Activated CD4-positive, alpha-beta T cell treated with anti-CD3 and anti-CD28 coated beads, Interleukin-2, amount 10 ng/mL, durations not matched to agents 24 days and 14 days (primary cell): ENCODE data around the gene KLF6. TPM values are rescaled to one million over a fixed set of nuclear protein-coding genes. Genes with fewer than 3 reads are reported as not detected.
A peak's percentile ranks its signal among the peaks of the same experiment; 100 is the strongest.

Experiments
- DNase-seq: peaks from one replicate; pipeline ENCODE4 v3.0.0; 2022
- H3K27ac Mint-ChIP-seq: one replicate; pipeline ENCODE4 v1.8.0; 2022; ENCODE audit warnings: mild to moderate bottlenecking, mixed read lengths
- H3K27me3 Mint-ChIP-seq: one replicate; pipeline ENCODE4 v1.8.0; 2022; ENCODE audit warnings: mixed read lengths
- H3K36me3 Mint-ChIP-seq: one replicate; pipeline ENCODE4 v1.8.0; 2022; ENCODE audit warnings: low read depth, mild to moderate bottlenecking, mixed read lengths
- H3K4me1 Mint-ChIP-seq: one replicate; pipeline ENCODE4 v1.8.0; 2021; ENCODE audit warnings: mixed read lengths
- H3K4me3 Mint-ChIP-seq: one replicate; pipeline ENCODE4 v1.8.0; 2022; ENCODE audit warnings: mild to moderate bottlenecking, moderate library complexity, mixed read lengths
- H3K9me3 Mint-ChIP-seq: one replicate; pipeline ENCODE4 v1.8.0; 2021; ENCODE audit warnings: mixed read lengths
- intact Hi-C: fragments of 100-400 bp; cut with micrococcal nuclease; formaldehyde crosslinking; loops from one replicate; pipeline ENCODE4 v1.15.1; 2023
- total RNA-seq: library from RNA; stranded (reverse); gene quantifications from 2 replicates; pipeline ENCODE4 v1.2.3, GENCODE V29; 2022

The KLF6 gene
- total RNA-seq, 1 donor from 2014 or later: 116 TPM

DNA sequence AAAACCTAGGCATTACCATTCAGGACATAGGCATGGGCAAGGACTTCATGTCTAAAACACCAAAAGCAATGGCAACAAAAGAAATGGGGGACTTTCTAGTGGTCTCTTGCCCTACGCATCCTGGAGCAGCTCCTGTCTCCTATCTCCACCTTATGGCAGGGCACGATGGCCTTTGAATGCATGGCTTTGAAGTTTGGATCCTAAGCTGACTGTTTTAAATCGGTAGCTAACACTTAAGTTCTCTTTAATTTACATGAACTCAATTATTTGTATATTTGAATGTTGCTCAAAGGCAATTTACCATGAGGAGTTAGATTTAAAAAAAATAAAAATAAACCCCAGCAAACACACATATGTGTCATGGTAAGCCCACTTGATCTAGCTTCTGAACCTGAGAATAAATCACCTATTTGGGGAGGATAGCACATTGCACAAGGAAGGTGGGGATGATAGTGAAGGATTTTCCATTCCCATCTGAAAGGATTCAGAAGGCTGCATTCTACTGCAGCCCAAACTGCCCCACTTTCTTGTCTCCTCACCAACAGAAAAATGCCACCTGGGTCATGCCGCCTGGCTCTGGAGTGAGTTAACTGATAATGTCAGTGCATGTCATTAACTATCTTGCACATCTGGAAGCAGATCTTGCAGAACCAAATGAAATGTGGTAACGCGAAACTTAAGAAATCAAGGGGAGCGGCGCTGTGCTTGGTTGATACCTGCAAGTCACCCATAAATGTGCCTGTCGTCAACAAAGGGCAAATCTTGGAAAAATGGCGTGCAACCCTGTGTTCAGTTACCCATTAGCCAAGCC is 12.4 kb downstream of the KLF6 start:
- no peak overlapping the region for H3K4me3 Mint-ChIP-seq
- H3K27ac Mint-ChIP-seq: no peak overlapping the region
- no peak for DNase-seq
- intact Hi-C loops: no loop called here
- no peaks in the 10 kb centered on the region for H3K27me3 Mint-ChIP-seq
- H3K9me3 Mint-ChIP-seq: no peaks in the 10 kb centered on the region
- peaks cover 40% of the 10 kb centered on the region for H3K36me3 Mint-ChIP-seq
- peaks cover 39% of the 10 kb centered on the region for H3K4me1 Mint-ChIP-seq

DNA sequence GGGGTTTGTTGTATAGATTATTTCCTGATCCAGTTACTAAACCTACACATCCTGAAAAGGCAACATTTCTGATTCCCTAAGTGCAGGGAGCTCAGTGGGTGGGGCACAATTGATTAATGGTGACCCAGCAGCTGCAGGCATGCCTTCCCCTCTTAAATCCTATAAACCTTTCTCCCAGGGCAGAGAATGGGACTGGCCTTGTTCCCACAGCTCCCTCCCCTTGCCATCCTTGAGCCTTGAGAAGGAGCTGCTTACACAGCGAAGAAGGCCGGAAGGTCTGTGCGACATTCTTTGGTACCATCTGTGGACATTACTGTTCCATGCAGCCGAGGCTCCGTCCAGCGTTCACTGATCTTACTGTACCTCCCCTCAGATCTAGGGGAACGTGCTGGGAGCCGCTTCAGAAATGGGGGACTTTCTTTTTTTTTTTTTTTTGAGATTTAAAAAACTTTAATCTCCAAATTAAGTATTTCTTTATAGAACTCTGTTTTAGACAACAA is 14.3 kb downstream of the KLF6 start:
- intact Hi-C loops: no loop called here
- no peaks in the 10 kb centered on the region for H3K9me3 Mint-ChIP-seq
- H3K4me1 Mint-ChIP-seq: peaks cover 40% of the 10 kb centered on the region
- H3K4me3 Mint-ChIP-seq: no peak overlapping the region
- H3K27ac Mint-ChIP-seq: no peak overlapping the region
- peaks cover 24% of the 10 kb centered on the region for H3K36me3 Mint-ChIP-seq
- H3K27me3 Mint-ChIP-seq: no peaks in the 10 kb centered on the region
- DNase-seq: no peak

DNA sequence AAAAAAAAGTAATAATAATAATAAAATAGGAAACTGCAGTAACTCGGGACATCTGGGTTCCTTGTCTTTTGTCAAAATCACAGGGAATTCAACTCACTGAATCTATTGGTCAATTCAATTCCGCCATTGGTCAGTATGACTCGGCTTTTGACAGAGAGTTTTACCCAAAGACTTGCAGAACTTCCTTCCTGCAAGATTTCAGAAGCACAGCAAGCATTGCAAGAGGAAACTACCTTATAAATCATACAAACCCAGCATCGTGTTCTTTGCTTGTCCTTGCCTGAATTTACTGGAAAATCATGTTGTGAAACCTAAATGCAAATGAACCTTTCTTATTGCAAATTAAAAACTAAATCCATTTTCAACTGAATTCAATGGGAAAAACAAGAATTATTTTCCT is 15.5 kb downstream of the KLF6 start:
- Mint-ChIP-seq H3K27ac (no peak overlapping the region), H3K4me1 (peaks cover 45% of the 10 kb centered on the region), H3K4me3 (no peak overlapping the region), H3K9me3 (no peaks in the 10 kb centered on the region), H3K36me3 (peaks cover 17% of the 10 kb centered on the region), H3K27me3 (no peaks in the 10 kb centered on the region)
- no peak for DNase-seq
- intact Hi-C loops: no loop called here

DNA sequence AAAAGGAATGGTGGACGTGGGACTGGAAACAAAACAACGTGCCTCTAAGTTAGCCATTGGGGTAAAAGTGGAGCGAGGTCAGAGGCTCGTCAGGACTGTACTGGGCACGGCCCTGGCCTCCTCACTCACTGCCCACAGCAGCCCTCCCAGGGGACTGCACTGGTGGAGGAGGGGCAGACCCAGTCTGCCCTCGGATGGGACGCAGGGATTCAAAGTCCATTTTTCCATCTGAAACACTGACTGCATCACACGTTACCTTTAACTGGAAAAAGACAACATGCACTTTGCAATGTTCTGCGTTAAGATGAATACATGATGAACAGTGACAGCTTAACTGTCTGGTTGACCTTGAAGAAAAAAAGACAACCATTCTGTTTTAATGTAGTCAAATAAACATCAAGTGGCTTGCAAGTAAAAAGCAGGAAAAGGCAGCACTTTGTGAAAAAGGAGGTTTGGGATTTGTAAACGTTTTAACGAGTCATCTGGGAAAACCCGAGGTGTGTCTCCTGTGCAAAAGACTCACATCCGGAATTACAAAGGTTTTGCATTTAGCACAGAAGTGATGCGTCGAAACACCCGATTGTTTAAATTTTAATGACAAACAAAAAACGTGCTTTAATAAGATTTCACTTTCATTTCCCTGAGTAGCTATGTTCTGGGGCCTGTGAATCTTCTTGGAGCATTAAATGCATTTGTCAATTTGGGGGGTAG is 18.8 kb downstream of the KLF6 start:
- H3K27ac Mint-ChIP-seq: peak overlapping the region; percentile 84
- intact Hi-C loops: no loop called here
- peaks cover 70% of the 10 kb centered on the region for H3K4me1 Mint-ChIP-seq
- peaks cover 2% of the 10 kb centered on the region for H3K36me3 Mint-ChIP-seq
- no peak overlapping the region for H3K4me3 Mint-ChIP-seq
- no peaks in the 10 kb centered on the region for H3K27me3 Mint-ChIP-seq
- no peaks in the 10 kb centered on the region for H3K9me3 Mint-ChIP-seq
- no peak for DNase-seq

DNA sequence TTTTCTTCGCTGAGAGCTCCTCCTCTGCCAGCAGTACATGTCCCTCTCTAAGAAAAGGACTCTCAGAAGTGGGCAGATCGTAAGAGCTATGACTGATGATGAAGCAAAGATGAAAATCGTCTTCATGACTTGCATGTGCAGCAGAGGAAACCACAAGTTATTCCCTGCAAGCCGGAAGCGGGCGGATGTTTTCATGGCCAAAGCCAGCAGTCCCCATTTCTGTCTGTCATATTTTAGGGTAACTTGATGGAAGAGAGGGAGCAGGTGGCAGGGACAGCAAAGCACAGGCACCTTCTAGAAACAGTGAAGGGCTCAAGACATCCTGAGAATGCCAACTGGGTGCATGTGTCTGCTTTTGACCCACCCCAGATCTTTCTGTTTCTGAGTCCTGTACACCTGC is 19.9 kb downstream of the KLF6 start:
- peaks cover 4% of the 10 kb centered on the region for H3K9me3 Mint-ChIP-seq
- intact Hi-C loops: no loop called here

DNA sequence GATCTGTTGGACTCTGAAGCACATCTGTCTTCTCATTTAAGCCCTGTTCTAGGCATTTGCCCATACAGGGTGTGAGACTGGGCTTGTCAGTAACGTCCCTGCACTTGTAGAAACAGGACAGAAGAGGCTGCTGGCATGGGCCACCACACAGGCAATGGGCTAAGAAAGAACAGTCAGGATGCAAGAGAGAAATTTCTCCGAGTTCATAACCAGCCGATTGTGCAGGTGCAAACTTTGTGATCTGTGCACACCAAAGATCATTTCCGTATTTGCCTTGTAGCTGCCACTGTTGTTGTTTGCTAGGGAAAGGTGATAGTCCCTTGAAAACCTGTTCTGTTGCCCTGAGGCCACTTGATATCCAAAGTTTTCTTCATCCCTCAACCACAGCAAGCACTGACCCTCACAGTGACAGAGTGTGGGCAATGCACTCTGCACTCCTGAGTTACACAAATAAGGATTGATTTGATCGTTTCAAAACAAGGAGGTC is 20.3 kb downstream of the KLF6 start:
- intact Hi-C loops: no loop called here
- no peak for DNase-seq
- H3K4me1 Mint-ChIP-seq: peaks cover 79% of the 10 kb centered on the region
- H3K27ac Mint-ChIP-seq: peak overlapping the region; percentile 84
- H3K36me3 Mint-ChIP-seq: peaks cover 4% of the 10 kb centered on the region
- H3K27me3 Mint-ChIP-seq: no peaks in the 10 kb centered on the region
- H3K9me3 Mint-ChIP-seq: peaks cover 4% of the 10 kb centered on the region
- peak overlapping the region; percentile 70 for H3K4me3 Mint-ChIP-seq

More for the DNA sequence above, 19.9 kb downstream of the KLF6 start:
- Mint-ChIP-seq H3K4me1 (peaks cover 79% of the 10 kb centered on the region), H3K27ac (peak overlapping the region; percentile 84), H3K27me3 (no peaks in the 10 kb centered on the region), H3K36me3 (peaks cover 4% of the 10 kb centered on the region), H3K4me3 (peak overlapping the region; percentile 70)
- peak; percentile 89 for DNase-seq

DNA sequence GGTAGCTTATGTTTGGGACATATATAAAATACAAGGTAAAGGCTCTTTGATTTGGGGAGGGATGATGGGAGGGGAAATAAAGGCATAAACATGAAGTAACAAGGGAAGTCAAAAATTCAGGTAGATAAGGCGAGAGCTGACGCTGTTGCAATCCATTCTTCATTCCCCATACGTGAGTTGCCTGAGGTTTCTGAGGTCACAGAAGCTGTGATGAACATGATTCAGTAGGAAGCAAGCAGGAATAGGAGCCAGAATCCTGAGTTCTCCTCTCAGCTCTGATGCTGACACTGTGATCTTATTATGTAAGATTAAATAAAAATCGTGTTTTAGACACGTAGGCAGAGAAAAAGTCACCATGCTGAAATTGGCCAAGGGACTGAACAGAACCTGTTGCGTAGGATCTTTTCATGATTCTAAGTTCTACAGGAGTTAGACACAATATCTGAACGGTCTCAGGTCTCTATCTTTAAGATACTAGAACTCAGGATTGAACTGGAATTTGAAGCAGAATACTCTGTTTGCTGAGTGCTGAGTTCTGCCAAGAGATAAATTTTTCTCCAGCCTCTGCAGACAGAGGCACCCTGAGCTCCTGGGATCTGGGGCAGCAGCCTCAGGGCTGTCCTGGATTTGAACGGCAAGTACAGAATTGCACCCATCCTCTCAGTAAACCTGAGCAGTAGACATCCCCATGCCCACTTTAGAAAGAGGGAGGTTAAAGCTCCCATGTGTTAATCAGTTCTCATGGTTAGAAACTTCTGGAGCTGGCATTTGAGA is 21.0 kb downstream of the KLF6 start:
- no peak for DNase-seq
- Mint-ChIP-seq H3K27me3 (no peaks in the 10 kb centered on the region), H3K4me3 (peak overlapping the region; percentile 70), H3K4me1 (peaks cover 82% of the 10 kb centered on the region), H3K36me3 (peaks cover 8% of the 10 kb centered on the region), H3K9me3 (peaks cover 4% of the 10 kb centered on the region), H3K27ac (peak overlapping the region; percentile 84)
- intact Hi-C loops: no loop called here

DNA sequence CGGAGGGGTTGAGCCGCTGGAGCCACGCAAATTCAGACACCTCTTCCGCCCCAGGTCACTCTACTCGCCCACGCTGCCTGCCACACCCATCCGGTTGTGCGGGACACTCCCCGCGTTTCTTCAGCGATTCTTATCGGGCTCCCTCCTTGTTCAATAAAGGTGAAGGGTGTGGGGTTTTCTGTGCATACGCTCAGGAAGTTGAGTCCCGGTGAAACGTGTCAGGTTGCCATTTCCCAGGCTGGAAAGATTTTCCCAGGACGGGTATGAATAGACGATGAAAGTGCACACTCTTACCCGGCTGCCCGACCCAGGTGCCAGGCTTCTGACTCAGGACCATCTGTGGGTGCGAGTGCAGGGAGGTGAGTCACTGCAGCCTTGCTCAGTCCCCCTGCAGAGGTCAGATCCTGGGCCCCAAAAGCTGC is 22.0 kb downstream of the KLF6 start:
- Mint-ChIP-seq H3K9me3 (peaks cover 4% of the 10 kb centered on the region), H3K4me3 (no peak overlapping the region), H3K27me3 (no peaks in the 10 kb centered on the region), H3K27ac (no peak overlapping the region), H3K36me3 (peaks cover 8% of the 10 kb centered on the region), H3K4me1 (peaks cover 81% of the 10 kb centered on the region)
- no peak for DNase-seq
- intact Hi-C loops: no loop called here

DNA sequence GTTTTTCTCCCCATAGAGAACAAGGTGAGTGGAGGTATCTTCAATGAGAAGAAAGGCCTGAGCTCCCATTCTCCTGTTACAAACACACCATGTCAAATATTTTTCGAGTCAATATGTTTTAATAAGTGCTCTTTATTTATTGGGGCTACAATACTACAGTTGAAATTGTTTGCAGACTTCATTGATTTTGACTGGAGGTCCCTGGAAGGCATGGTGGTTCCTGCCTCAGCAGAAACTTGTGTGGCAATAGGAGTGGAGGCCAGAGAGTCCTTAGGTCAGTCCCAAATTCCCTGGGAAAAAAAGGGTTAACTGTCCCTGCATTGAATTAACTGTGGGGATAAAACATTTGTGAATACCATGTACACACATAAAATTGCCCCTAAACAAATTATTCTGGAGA is 22.7 kb downstream of the KLF6 start:
- H3K4me3 Mint-ChIP-seq: no peak overlapping the region
- DNase-seq: no peak
- H3K27me3 Mint-ChIP-seq: no peaks in the 10 kb centered on the region
- H3K9me3 Mint-ChIP-seq: peaks cover 4% of the 10 kb centered on the region
- H3K36me3 Mint-ChIP-seq: peaks cover 8% of the 10 kb centered on the region
- intact Hi-C loops: no loop called here
- H3K4me1 Mint-ChIP-seq: peaks cover 87% of the 10 kb centered on the region
- peak overlapping the region; percentile 27 for H3K27ac Mint-ChIP-seq

DNA sequence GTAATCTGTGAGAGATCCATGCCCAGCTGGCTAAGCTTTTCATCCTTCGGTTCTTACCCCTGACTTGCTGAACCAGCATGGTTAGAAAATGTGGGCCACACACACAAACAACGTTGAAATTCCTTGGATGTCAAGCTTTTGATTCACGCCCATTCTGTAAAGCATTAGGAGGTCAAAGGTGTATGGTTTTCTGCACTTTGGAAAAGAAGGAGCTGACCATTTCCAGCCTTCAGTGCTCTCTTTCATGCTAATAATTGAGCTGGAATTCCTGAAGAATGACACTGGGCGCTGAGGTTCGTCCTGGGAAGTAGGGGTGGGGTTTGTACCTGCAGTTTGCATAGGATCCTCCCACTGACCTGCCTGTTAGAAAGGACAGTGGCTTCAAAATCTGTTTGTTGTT is 23.1 kb downstream of the KLF6 start:
- H3K9me3 Mint-ChIP-seq: peaks cover 4% of the 10 kb centered on the region

DNA sequence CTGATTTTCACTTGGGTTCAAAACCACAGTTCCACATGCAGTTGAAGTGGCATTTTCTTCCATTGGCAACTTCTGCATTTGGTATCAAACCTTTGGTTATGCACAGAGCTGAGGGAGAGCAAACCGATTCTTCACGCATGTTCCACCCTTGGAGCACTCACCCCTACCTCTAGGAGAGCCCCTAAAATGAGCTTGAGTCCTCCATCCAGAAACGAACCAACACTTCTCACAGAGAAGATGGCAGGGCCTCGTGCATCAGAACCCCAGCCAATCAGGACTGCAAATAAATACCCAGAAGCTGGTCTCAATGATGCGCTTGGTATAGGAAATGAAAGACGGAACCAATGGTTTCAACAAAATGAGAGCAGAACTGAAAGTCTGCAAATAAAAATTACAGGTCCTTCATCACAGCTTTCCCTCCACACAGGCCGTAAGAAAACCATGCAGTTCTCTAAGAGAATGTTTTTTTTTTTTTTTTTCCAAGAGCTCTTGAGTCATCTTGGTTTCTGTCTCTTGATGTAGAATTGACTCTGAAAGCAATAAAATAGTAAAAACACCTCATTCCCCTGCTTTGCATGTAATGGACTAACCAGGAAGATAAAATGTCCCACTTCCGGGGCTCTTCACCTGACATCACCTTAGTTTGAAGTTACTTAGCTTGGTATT is 23.9 kb downstream of the KLF6 start:
- no peaks in the 10 kb centered on the region for H3K27me3 Mint-ChIP-seq
- peaks cover 8% of the 10 kb centered on the region for H3K9me3 Mint-ChIP-seq
- intact Hi-C loops: no loop called here
- DNase-seq: no peak
- peaks cover 10% of the 10 kb centered on the region for H3K36me3 Mint-ChIP-seq
- peaks cover 88% of the 10 kb centered on the region for H3K4me1 Mint-ChIP-seq
- no peak overlapping the region for H3K4me3 Mint-ChIP-seq
- peak overlapping the region; percentile 83 for H3K27ac Mint-ChIP-seq

More for the DNA sequence above, 23.1 kb downstream of the KLF6 start:
- peaks cover 8% of the 10 kb centered on the region for H3K36me3 Mint-ChIP-seq
- DNase-seq: no peak
- intact Hi-C loops: no loop called here
- no peak overlapping the region for H3K4me3 Mint-ChIP-seq
- peak overlapping the region; percentile 27 for H3K27ac Mint-ChIP-seq
- no peaks in the 10 kb centered on the region for H3K27me3 Mint-ChIP-seq
- H3K4me1 Mint-ChIP-seq: peaks cover 88% of the 10 kb centered on the region

DNA sequence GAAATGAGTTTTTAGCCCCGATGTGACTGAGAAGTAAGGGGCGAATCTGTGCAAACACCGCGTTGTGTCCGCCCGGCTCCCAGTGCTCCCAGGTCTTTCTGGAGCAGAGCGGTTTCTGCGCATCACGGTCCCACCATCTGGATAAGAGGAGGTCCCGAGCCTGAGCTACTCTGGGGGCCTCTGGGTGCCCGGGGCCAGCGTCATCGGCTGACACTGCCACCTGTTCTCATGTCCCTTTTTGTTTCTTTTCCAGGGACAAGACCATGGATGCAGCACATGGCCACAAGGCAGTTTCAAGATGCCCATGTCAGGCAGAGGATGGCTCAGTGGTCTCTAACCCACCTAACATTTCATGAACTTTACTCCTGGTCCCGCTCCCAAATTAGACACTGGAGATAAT is 24.9 kb downstream of the KLF6 start:
- H3K4me1 Mint-ChIP-seq: peaks cover 87% of the 10 kb centered on the region
- peak overlapping the region; percentile 100 for H3K27ac Mint-ChIP-seq
- peaks cover 10% of the 10 kb centered on the region for H3K36me3 Mint-ChIP-seq
- DNase-seq: no peak
- no peaks in the 10 kb centered on the region for H3K27me3 Mint-ChIP-seq
- no peak overlapping the region for H3K4me3 Mint-ChIP-seq
- intact Hi-C loops: no loop called here
- peaks cover 8% of the 10 kb centered on the region for H3K9me3 Mint-ChIP-seq

DNA sequence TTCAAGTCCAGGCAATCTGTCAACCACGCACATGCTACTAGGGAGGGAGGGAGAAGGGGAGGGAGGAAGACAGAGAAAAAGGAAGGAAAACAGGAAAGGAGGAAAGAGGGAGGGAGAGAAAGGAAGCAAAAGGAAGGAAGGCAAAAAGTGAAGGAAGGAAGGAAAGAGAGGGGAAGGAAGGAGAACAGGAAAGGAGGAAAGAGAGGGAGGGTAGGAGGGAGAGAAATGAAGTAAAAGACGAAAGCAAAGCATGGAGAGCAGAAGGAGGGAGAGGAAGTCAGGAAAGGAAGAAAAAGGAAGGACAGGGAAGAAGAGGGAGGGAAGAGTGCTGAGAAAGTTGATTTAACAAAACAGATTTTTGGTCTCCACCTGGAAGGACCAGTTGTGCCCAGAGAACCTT is 25.6 kb downstream of the KLF6 start:
- H3K27ac Mint-ChIP-seq: peak overlapping the region; percentile 100
- H3K4me1 Mint-ChIP-seq: peaks cover 85% of the 10 kb centered on the region
- H3K36me3 Mint-ChIP-seq: peaks cover 10% of the 10 kb centered on the region
- intact Hi-C loops: loop anchor here (2.0 to 5.0 kb wide), 5 partner anchors 72 to 292 kb away; no protein-coding TSS in a partner anchor
- DNase-seq: no peak
- peak overlapping the region; percentile 28 for H3K4me3 Mint-ChIP-seq
- H3K9me3 Mint-ChIP-seq: peaks cover 8% of the 10 kb centered on the region
- no peaks in the 10 kb centered on the region for H3K27me3 Mint-ChIP-seq
